Hepatic stellate cell (primary cell): ENCODE results near the gene ZNF691.
"Not testable (repeated sequence)": the region's sequence is repeated elsewhere in the genome, so short reads cannot be mapped to it uniquely, and the experiment has no call there.

Experiments
- DNase-seq: peaks from one replicate; pipeline ENCODE4 v3.0.0; 2011; ENCODE audit warnings: low spot score

Gene ZNF691

GRCh38 chr1:42846257-42847110, at the start of gene ZNF691:
Gene ZNF691 (plus strand): TSS chr1:42846613. CDS start chr1:42849659, 3,046 bp downstream.
- peak; percentile 99 for DNase-seq

DNA sequence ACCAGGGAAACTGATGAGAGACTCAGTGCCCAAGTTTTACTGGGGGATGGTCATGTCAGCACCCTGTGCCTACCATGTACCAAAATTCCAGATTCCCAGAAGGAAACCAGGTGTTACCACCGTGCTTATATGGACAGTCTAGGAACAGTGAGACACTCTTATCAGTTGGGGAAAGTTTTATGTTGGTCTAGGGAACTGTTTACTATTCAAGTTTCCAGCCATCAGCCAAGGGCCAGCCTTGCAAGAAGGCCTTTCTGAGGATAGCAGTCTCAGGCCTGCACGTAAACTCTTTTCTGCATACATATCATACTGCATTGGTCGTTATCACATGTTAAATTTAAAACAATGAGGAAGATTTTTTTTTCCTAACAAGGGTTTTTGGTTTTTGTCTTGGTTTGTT, 49.0 kb upstream of the ZNF691 start:
- DNase-seq, result no peak

GRCh38 chr1:42797979-42798378, 48.4 kb upstream of the ZNF691 start:
- DNase-seq, result no peak

- DNase-seq, result no peak
These were observed 44.5 kb upstream of the ZNF691 start for GRCh38 chr1:42801832-42802473.

GRCh38 chr1:42806171-42806570, 40.2 kb upstream of the ZNF691 start:
- DNase-seq, result no peak

DNA sequence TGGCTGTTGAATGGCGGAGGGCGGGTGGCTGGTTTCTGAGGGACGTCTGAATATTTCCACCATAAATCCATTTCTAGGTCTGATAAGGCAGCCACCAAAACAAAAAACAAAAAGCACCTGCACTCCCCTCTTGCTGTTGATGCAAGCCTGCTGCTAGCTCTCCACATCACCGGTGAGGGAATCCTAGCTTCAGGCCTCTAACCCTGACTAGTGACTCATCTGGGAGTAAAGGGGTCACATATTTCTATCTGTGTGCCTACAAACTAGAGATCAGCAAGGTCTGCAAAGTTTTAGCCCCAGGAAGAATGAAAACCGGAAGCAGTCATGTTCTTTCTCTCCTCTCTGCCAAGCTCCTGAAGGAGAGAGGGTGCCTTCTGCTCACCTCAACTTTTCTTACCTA, 39.8 kb upstream of the ZNF691 start:
- no peak for DNase-seq

DNA sequence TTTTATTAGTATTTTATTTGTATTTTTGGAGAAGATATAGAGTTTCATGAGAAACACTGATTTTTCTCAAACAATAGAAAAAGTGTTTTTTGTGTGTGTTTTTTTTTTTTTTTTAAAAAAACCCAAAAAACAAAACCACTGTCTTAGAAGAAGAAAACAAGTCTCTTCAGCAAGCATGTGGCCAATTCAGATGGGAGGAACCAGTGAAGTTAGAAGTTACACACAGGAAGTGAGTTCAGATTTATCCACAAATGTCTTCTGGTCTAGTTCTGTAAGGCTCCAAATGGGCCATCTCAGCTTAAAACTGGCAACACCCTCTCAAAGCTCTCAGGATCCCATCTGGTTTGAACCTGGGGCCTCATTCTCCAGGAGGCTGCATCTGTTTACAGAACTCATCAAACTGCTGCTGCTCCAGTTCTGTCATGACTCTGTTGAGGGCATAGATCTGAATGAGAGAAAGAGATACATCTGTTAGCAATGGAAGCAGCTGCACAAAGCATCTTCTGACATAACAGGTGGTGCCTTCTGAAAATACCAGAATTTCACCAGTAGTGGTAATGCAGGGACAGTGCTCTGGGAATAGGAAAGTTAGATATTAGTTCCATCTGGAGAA, 39.3 kb upstream of the ZNF691 start:
- no peak for DNase-seq

- not testable (repeated sequence) for DNase-seq
These were observed 31.6 kb upstream of the ZNF691 start for GRCh38 chr1:42814815-42815214.

DNA sequence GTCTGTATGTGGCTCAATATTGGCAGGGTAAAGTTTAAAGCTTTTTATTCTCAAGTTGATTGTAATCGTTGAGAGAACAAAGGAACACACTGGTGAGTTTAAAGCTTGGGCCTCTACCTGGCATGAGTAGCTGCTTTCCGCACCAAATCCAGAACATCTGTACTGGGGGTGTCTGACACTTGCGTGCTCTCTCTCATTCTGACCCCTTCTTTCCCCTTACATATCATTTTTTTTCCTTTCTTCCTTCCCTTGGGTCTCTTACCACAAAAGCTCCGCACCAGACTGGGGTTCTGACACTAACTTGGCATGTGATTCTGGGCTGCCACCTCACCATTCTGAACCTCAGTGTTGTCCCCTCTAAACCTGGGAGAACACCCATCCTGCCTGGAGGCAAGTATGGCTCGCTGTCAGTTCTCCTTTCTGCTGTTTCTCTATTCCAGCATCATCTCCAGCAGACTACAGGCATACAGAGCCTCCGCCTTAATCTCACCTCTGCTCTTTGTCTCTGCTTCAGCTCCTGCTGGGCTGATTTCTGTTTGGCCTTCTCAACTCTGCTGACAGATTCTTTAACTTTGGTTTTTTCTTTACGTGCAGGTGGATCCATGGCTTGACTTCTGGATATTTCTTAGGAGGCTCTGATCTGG, 30.4 kb upstream of the ZNF691 start:
- DNase-seq, result peak; percentile 9

DNA sequence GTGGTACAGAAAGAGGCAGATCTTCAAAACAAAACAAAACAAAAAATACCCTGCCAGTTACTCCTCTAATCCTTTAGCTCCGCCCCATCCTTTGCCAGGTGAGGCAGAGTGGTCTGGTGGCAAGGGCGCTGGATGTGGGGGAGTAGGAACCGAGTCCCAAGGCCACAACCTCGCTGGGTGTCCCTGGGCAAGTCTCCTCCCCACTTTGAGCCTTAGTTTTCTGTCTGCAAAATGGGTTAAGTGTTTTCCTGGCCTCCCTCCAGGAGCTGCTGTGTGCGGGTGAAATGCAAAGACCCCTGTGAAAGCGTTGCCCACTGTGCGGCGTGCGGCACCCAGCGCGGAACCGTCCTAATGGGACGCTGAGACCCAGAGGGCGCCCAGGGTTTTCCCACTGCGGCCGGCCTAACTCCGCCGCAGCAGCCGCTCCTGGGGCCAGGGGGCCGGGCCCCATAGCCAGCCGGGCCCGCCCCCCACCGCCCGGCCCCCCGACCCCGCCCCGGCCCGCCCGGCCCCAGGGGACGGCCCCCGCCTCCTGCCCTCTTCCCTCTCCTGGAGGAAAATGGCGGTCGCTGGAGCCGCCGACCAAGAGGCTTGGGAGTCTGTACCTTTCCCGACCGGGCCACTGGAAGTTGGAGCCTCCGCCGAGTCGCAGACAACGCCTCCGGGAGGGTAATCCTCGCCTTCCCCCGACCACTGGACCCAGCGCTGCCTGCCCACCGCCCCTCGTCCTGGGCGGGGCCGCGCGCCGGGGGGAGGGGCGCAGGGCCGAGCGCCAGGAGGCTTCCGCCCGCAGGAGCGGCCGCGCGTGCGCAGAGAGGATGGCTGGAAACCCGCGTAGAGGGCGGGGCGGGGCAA, 29.6 kb upstream of the ZNF691 start, which contains the start of the genes ERMAP and SVBP:
TSS of gene ERMAP (plus strand) at position 538 of the 855 bp plus-strand sequence. CDS start 13,327 bp downstream, outside the sequence.
TSS of gene SVBP (minus strand) at position 813 of the 855 bp plus-strand sequence. CDS start 853 bp downstream, outside the sequence.
- DNase-seq, result peak; percentile 96

DNA sequence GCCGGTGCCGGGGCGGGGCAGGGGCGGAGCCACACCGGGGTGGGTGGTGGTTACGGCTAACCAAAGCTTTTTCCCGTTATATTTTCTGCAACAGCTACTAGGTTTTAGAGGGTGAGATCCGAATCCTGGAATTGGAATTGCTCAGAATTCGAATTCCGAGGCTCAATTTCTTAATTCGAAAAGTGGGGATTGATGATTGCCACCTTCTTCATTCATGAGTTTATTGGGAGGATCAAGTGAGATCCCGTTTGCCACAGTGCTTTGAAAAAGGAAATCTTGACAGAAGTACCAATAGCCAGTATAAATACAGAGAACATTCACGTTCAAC, 29.0 kb upstream of the ZNF691 start:
- DNase-seq, result no peak

GRCh38 chr1:42817976-42818375, 28.4 kb upstream of the ZNF691 start:
- no peak for DNase-seq

DNA sequence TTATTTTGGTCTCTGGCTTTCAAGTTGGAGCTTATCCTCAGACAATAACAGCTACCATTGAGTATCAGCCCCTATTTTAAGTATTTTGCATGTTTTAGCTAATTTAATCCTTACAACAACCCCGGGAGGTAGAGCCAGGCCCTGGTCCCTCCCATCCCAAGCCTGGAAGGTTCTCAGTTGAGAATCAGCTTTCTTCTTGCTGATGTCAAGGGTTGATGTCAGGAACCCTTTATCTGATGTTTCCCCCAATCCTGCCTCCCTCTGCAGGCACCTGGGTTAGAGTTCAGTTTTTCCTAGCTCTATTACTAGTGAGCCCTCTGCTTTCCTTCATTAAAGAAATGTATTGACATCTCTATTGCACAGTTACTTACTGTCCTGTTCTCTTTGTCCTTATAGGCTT, 25.6 kb upstream of the ZNF691 start:
- DNase-seq, result no peak

DNA sequence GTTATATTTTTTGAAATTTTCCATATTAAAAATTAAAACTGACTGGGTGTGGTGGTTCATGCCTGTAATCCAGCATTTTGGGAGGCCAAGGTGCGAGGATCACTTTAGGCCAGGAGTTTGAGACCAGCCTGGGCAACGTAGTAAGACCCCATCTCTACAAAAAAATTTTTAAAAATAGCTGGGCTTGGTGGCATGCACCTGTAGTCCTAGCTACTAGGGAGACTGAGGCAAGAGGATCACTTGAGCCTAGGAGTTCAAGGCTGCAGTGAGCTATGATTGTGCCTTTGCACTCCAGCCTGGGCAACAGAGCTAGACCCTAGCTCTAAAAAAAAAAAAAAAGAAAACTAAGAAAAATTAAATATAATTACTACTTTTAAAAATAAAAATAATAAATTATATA, 24.7 kb upstream of the ZNF691 start:
- DNase-seq, result no peak

DNA sequence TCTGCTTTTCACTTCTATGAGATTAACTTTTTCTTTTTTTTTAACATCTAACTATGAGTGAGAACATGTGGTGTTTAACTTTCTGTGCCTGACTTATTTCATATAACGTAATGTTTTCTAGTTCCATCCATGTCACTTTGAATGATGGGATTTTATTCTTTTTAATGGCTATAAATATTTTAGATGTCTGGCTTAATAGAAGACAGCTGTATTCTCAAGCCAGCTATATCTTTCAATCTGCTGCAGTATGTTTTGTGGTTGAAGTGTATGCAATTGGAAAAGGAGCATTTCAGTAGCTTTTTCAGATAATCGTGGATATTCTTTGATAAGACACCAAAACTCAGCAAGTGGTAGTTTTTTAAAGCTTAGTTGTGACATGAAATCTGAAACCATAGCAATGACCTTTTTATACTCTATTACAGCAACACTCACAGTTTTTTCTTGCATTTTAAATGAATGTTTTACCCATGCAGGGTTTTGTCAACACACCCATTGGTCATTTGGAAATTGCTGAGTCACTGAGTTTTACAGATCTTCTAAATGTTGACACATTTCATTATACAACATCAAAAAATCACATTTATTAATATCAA, 23.5 kb upstream of the ZNF691 start:
- DNase-seq, result peak; percentile 10

- no peak for DNase-seq
These were observed 21.9 kb upstream of the ZNF691 start for GRCh38 chr1:42824481-42825035.

DNA sequence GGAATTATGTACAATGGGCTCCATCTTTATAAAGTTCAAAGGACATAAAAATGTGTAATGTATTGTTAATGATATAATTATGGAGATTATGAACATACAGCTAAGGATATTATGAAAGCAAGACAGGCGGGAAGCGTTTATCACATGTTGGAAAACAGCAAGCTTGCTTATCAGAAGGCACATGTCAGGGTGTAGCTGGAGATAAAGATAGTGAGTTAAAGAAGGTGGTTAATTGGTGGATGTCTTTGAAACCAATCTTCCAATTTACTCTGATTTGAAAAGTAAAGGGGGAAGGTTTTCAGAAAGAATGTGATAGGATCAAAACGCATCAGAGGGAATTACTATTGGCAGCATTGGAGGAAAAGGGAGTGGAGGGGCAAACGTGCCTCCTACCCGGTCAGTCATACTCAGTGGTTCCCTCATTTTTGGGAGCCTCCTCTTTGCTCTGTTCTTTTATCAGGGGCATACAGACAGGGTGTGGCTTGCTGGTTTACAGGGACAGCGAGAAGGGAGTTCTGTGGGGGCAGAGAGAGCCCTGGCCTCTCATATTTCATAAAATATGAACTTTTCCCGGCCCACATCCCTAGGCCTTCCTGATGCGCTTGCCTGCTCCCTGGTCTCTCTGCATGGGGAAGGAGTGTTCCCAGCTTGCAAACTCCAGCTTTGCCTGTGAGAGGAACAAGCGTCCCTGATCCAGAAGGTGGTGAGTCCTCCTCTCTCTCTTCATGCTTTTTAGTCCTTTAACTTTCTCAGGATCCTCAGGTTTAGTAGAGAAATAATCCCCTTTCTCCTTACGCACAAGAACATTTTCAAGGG, 21.2 kb upstream of the ZNF691 start:
- DNase-seq, result no peak

GRCh38 chr1:42830631-42831030, 15.8 kb upstream of the ZNF691 start:
- no peak for DNase-seq

- no peak for DNase-seq
These were observed 15.1 kb upstream of the ZNF691 start for GRCh38 chr1:42831273-42831672.
